GM12878 (cell line): ENCODE results near the gene PITX1. TPM values are rescaled to one million over a fixed set of nuclear protein-coding genes. Genes with fewer than 3 reads are reported as not detected.

Experiments
- ATAC-seq: fragments of 200-7000 bp; cut with Tn5 transposase; 3 replicates; pipeline ENCODE4 v1.9.1; 2020; ENCODE audit warnings: mild to moderate bottlenecking, moderate library complexity
- BruUV-seq: library from RNA; stranded (reverse); fragments of 400-500 nt; replicated peaks from 2 replicates; lab custom pipeline; 2021; lab: Mats Ljungman, UMichigan
- CTCF ChIA-PET: fragments of 300-600 bp; sonication (Branson Sonifier 250); formaldehyde crosslinking; extraction: SDS; loops from one replicate; lab custom pipeline; 2021; ENCODE audit warnings: inconsistent platforms; lab: Yijun Ruan, JAX
- POLR2A ChIA-PET: fragments of 350-600 bp; formaldehyde crosslinking; extraction: SDS; loops from one replicate; lab custom pipeline; 2021; ENCODE audit warnings: inconsistent platforms; lab: Charles Lee
- RAD21 ChIA-PET: fragments of 300-600 bp; sonication (Branson Sonifier 250); formaldehyde crosslinking; loops from one replicate; lab custom pipeline; 2023; ENCODE audit warnings: antibody characterized with exemption; ENCODE audit not compliant: unreplicated experiment; lab: Charles Lee
- SMC1A ChIA-PET: fragments of 300-600 bp; sonication (Branson Sonifier 250); formaldehyde crosslinking; loops from one replicate; lab custom pipeline; 2023; ENCODE audit not compliant: unreplicated experiment, uncharacterized antibody; lab: Charles Lee
- DNase-seq: peaks from one replicate; pipeline ENCODE4 v3.0.0-alpha.2; 2011; ENCODE audit warnings: low read depth, low spot score
- FAIRE-seq: peaks from 3 replicates; lab custom pipeline; 2011; peaks lifted over from hg19 to GRCh38; lab: Jason Lieb, UNC
- H2AFZ ChIP-seq: 2 replicates; pipeline ENCODE4 v1.6.0; 2011; ENCODE audit warnings: low read depth, low read length, control low read depth; ENCODE audit not compliant: control insufficient read depth
- H3K27ac ChIP-seq: 2 replicates; pipeline ENCODE4 v1.5.1; 2011; ENCODE audit warnings: control low read depth; ENCODE audit not compliant: control insufficient read depth, insufficient read depth
- H3K27me3 ChIP-seq, 2 experiments: replicated peaks in 1 of 2; 2 replicates each; pipeline versions ENCODE4 v1.6.0 to v1.6.1; 2011; ENCODE audit warnings: low read length in 1 of 2; ENCODE audit not compliant: control insufficient read depth in 2 of 2, insufficient read depth in 2 of 2
- H3K36me3 ChIP-seq, 2 experiments: 2 replicates each; pipeline ENCODE4 v1.5.1; 2011; ENCODE audit warnings: low read length in 1 of 2; ENCODE audit not compliant: control insufficient read depth in 2 of 2, insufficient read depth in 2 of 2
- H3K4me1 ChIP-seq: 2 replicates; pipeline ENCODE4 v1.6.1; 2011; ENCODE audit warnings: mild to moderate bottlenecking, low read length, moderate library complexity, mixed read lengths; ENCODE audit not compliant: control insufficient read depth, insufficient read depth
- H3K4me2 ChIP-seq: 2 replicates; pipeline ENCODE4 v1.6.0; 2011; ENCODE audit warnings: control low read depth; ENCODE audit not compliant: control insufficient read depth, insufficient read depth
- H3K4me3 ChIP-seq: fragments of 200-600 bp; sonication (generic); 2 replicates; pipeline ENCODE4 v1.5.1; 2016
- H3K79me2 ChIP-seq: 2 replicates; pipeline ENCODE4 v1.6.0; 2011; ENCODE audit warnings: low read length; ENCODE audit not compliant: control insufficient read depth, insufficient read depth
- H3K9ac ChIP-seq: 2 replicates; pipeline ENCODE4 v1.8.0; 2011; ENCODE audit warnings: low read length, control low read depth, mixed read lengths; ENCODE audit not compliant: control insufficient read depth, insufficient read depth
- H3K9me3 ChIP-seq: replicated peaks from 3 replicates; pipeline ENCODE4 v1.5.1; 2011; ENCODE audit warnings: mild to moderate bottlenecking, low read length; ENCODE audit not compliant: control insufficient read depth, insufficient read depth
- H4K20me1 ChIP-seq: 2 replicates; pipeline ENCODE4 v1.6.0; 2011; ENCODE audit not compliant: control insufficient read depth, insufficient read depth
- CBX3 ChIP-seq: fragments of 200-600 bp; sonication (generic); IDR thresholded peaks from 2 replicates; pipeline ENCODE4 v1.6.1; 2016; ENCODE audit warnings: low read depth, borderline replicate concordance
- FOXK2 ChIP-seq: fragments of 450-650 bp; IDR thresholded peaks from 2 replicates; pipeline ENCODE4 v1.6.1; 2017; ENCODE audit warnings: mild to moderate bottlenecking, moderate library complexity
- IKZF1 ChIP-seq: fragments of 450-650 bp; conservative IDR thresholded peaks from 2 replicates; pipeline ENCODE4 v1.6.1; 2017; ENCODE audit warnings: antibody characterized with exemption, mild to moderate bottlenecking
- KLF5 ChIP-seq: fragments of 450-650 bp; IDR thresholded peaks from 2 replicates; pipeline ENCODE4 v1.6.1; 2014; ENCODE audit warnings: mild to moderate bottlenecking; ENCODE audit not compliant: partially characterized antibody
- MXI1 ChIP-seq: fragments of 150-350 bp; IDR thresholded peaks from 2 replicates; pipeline ENCODE4 v1.6.1; 2011; ENCODE audit warnings: low read depth, mild to moderate bottlenecking, inconsistent platforms, low read length, improper control_type of control experiment
- NBN ChIP-seq: fragments of 450-650 bp; IDR thresholded peaks from 2 replicates; pipeline ENCODE4 v1.6.1; 2016
- NKRF ChIP-seq: fragments of 450-650 bp; conservative IDR thresholded peaks from 2 replicates; pipeline ENCODE4 v1.6.1; 2017; ENCODE audit warnings: mild to moderate bottlenecking, moderate library complexity
- RUNX3 ChIP-seq: IDR thresholded peaks from 2 replicates; pipeline ENCODE4 v1.6.1; 2012; ENCODE audit warnings: low read length, inconsistent platforms
- SIX5 ChIP-seq: IDR thresholded peaks from 2 replicates; pipeline ENCODE4 v1.6.1; 2011; ENCODE audit warnings: mild to moderate bottlenecking, low read depth, low read length, moderate library complexity; ENCODE audit not compliant: severe bottlenecking
- SMARCA5 ChIP-seq: fragments of 450-650 bp; IDR thresholded peaks from 2 replicates; pipeline ENCODE4 v1.6.1; 2017; ENCODE audit warnings: mild to moderate bottlenecking
- ZSCAN29 ChIP-seq: fragments of 450-650 bp; IDR thresholded peaks from 2 replicates; pipeline ENCODE4 v1.6.1; 2017; ENCODE audit warnings: mild to moderate bottlenecking, moderate library complexity
- WGBS: methylation state at CpG from one replicate; pipeline ENCODE4 v1.1.6; 2016; ENCODE audit warnings: low lambda C conversion rate; ENCODE audit not compliant: insufficient replicate concordance, insufficient coverage; ENCODE audit errors: missing lambda C conversion rate; 5-methylcytosine and 5-hydroxymethylcytosine counted together
- in situ Hi-C: fragments of 300-500 bp; cut with MboI; formaldehyde crosslinking; loops from 9 replicates; pipeline ENCODE4 v1.14.3; 2018; ENCODE audit warnings: mixed read lengths
- intact Hi-C: fragments of 100-400 bp; cut with micrococcal nuclease; formaldehyde crosslinking; loops from one replicate; pipeline ENCODE4 v1.14.2; 2022; ENCODE audit not compliant: unreplicated experiment
- polyA plus RNA-seq, 11 experiments: library from polyadenylated mRNA; depleted of rRNA in 4 of 11; unstranded in 6 of 11; stranded (reverse) in 5 of 11; fragments of >200 nt; fragmentation: Nextera tagmentation in 4 of 11; fragmentation: Illumina TruSeq in 1 of 11; extraction: Ambion mirVana in 4 of 11; extraction: Trizol in 1 of 11; gene quantifications; 1 replicate in 1 of 11; 2 replicates in 10 of 11; pipeline versions ENCODE4 v1.2.1 to v1.2.3, GENCODE V29; 2011 to 2016; ENCODE audit warnings: inconsistent platforms in 2 of 11, missing spikeins in 2 of 11, low read depth in 1 of 11
- total RNA-seq, 4 experiments: library from RNA; depleted of rRNA in 3 of 4; stranded (reverse); fragments of >200 nt in 3 of 4; fragmentation: Illumina TruSeq in 1 of 4; extraction: Trizol in 1 of 4; gene quantifications; 2 replicates each; pipeline versions ENCODE4 v1.2.1 to v1.2.3, GENCODE V29; 2013 to 2021
- TF ChIP-seq, protein P1 (sequence below): fragments of 450-650 bp; IDR thresholded peaks from 2 replicates; pipeline ENCODE4 v1.6.1; 2018; ENCODE audit warnings: mild to moderate bottlenecking, low read depth, moderate library complexity; ENCODE audit not compliant: partially characterized antibody

Gene PITX1
- total and polyA plus RNA-seq, 10 of the 15 experiments (the other 5 are each of a cell fraction or from before 2014, with no cell fraction given): 0.16 to 1.1 (median 0.68) TPM; not detected in 5

DNA sequence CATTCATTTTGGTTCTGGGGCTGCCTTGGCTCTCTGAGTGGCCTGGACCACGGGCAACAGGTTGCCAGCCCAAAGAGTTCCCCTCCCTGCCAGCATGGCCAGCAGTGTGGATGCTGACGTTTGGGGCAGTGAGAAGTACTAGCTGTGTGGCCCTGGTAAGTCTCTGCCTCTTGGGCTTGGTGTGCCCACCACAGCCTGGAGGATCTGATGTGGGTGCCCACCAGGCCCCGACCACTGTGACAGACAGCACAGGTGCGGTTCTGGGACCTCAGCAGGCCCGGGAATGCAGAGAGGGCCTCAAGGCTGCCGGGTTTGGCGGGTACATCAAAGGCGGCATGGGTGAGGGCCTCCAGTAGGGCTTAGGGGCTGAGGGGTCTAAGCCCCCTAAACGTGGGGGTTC, 33.6 kb upstream of the PITX1 start:
- intact Hi-C loops: no loop called here
- POLR2A ChIA-PET: no interaction called here

More for the DNA sequence above, 33.6 kb upstream of the PITX1 start:
- Histone ChIP-seq H4K20me1 (no peaks in the 10 kb centered on the region), H3K9me3 (no peaks in the 10 kb centered on the region), H3K4me2 (no peak overlapping the region), H3K79me2 (no peaks in the 10 kb centered on the region), H3K27ac (no peak overlapping the region), H3K4me3 (no peak overlapping the region), H2AFZ (no peak overlapping the region), H3K9ac (no peak overlapping the region), H3K36me3 (no peaks in the 10 kb centered on the region), H3K4me1 (no peaks in the 10 kb centered on the region), H3K27me3 (no peaks in the 10 kb centered on the region; a peak in 2 of 4 replicates)
- ATAC-seq (no peak), FAIRE-seq (no peak), DNase-seq (no peak)
- SMC1A ChIA-PET: interaction anchor here (0.5 kb wide), 1 partner anchor 78 kb away, joined by 4 read pairs; no protein-coding TSS in a partner anchor
- no TSS peak for BruUV-seq
- in situ Hi-C loops: no loop called here
- 21% methylated on average over 9 of the region's 9 CpGs for WGBS
- TF ChIP-seq KLF5 (no peak), CBX3 (no peak), MXI1 (no peak), NKRF (no peak), ZSCAN29 (no peak), SMARCA5 (no peak), RUNX3 (no peak), IKZF1 (no peak), NBN (no peak), FOXK2 (no peak), SIX5 (no peak)
- TF ChIP-seq, protein P1, sequence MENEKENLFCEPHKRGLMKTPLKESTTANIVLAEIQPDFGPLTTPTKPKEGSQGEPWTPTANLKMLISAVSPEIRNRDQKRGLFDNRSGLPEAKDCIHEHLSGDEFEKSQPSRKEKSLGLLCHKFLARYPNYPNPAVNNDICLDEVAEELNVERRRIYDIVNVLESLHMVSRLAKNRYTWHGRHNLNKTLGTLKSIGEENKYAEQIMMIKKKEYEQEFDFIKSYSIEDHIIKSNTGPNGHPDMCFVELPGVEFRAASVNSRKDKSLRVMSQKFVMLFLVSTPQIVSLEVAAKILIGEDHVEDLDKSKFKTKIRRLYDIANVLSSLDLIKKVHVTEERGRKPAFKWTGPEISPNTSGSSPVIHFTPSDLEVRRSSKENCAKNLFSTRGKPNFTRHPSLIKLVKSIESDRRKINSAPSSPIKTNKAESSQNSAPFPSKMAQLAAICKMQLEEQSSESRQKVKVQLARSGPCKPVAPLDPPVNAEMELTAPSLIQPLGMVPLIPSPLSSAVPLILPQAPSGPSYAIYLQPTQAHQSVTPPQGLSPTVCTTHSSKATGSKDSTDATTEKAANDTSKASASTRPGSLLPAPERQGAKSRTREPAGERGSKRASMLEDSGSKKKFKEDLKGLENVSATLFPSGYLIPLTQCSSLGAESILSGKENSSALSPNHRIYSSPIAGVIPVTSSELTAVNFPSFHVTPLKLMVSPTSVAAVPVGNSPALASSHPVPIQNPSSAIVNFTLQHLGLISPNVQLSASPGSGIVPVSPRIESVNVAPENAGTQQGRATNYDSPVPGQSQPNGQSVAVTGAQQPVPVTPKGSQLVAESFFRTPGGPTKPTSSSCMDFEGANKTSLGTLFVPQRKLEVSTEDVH: no peak
- CTCF ChIA-PET: no interaction called here
- RAD21 ChIA-PET: no interaction called here
